Osteoblast (primary cell): ENCODE measurements around the gene SLC25A25. TPM values are rescaled to one million over a fixed set of nuclear protein-coding genes. Genes with fewer than 3 reads are reported as not detected.

Experiments used
- DNase-seq: peaks from one replicate; pipeline ENCODE4 v3.0.0; 2011; ENCODE audit warnings: low spot score, mixed read lengths; ENCODE audit not compliant: insufficient read length; ENCODE audit errors: missing footprints
- H2AFZ ChIP-seq: 2 replicates; pipeline ENCODE4 v1.6.0; 2011; ENCODE audit warnings: mild to moderate bottlenecking, low read length
- H3K27ac ChIP-seq: 2 replicates; pipeline ENCODE4 v1.5.1; 2011; ENCODE audit warnings: mild to moderate bottlenecking, low read depth, low read length, moderate library complexity
- H3K27me3 ChIP-seq: 2 replicates; pipeline ENCODE4 v1.6.0; 2012; ENCODE audit warnings: mild to moderate bottlenecking, control low read depth, inconsistent platforms, low read length, moderate library complexity; ENCODE audit not compliant: insufficient read depth
- H3K36me3 ChIP-seq: 2 replicates; pipeline ENCODE4 v1.5.1; 2011; ENCODE audit warnings: mild to moderate bottlenecking, low read length, control low read depth, moderate library complexity; ENCODE audit not compliant: insufficient read depth
- H3K4me1 ChIP-seq: 2 replicates; pipeline ENCODE4 v1.5.1; 2011; ENCODE audit warnings: mild to moderate bottlenecking, low read length, control low read depth, moderate library complexity; ENCODE audit not compliant: insufficient read depth
- H3K4me2 ChIP-seq: 2 replicates; pipeline ENCODE4 v1.6.0; 2011; ENCODE audit warnings: mild to moderate bottlenecking, low read length; ENCODE audit not compliant: insufficient read depth
- H3K4me3 ChIP-seq: fragments of 200-600 bp; sonication (generic); 3 replicates; pipeline ENCODE4 v1.5.1; 2012; ENCODE audit warnings: mild to moderate bottlenecking, low read length, inconsistent platforms; ENCODE audit not compliant: insufficient read depth
- H3K79me2 ChIP-seq: 2 replicates; pipeline ENCODE4 v1.6.0; 2012; ENCODE audit warnings: mild to moderate bottlenecking, low read length, control low read depth, inconsistent platforms; ENCODE audit not compliant: insufficient read depth
- H3K9me3 ChIP-seq: 2 replicates; pipeline ENCODE4 v1.5.1; 2011; ENCODE audit warnings: low read depth, low read length, control low read depth
- H4K20me1 ChIP-seq: 2 replicates; pipeline ENCODE4 v1.6.0; 2012; ENCODE audit warnings: mild to moderate bottlenecking, low read length, control low read depth; ENCODE audit not compliant: insufficient read depth
- CTCF ChIP-seq: IDR thresholded peaks from 2 replicates; pipeline ENCODE4 v1.5.1; 2011; ENCODE audit warnings: mild to moderate bottlenecking, low read depth, low read length, moderate library complexity; ENCODE audit errors: extremely low read depth
- total RNA-seq: library from RNA; depleted of rRNA; stranded (reverse); fragments of >200 nt; gene quantifications from 2 replicates; pipeline ENCODE4 v1.2.3, GENCODE V29; 2012

Gene SLC25A25
- total RNA-seq, 1 donor, result 13.4 TPM

GRCh38 chr9:128057724-128058409 lies 10.2 kb upstream of the SLC25A25 start:
- H3K79me2 ChIP-seq, result no peaks in the 10 kb centered on the region
- peaks cover 12% of the 10 kb centered on the region for H3K36me3 ChIP-seq
- H3K4me3 ChIP-seq, result no peak overlapping the region
- DNase-seq, result no peak
- no peak overlapping the region for H2AFZ ChIP-seq
- no peak for TF ChIP-seq CTCF
- no peaks in the 10 kb centered on the region for H3K4me1 ChIP-seq
- H3K27me3 ChIP-seq, result no peaks in the 10 kb centered on the region
- H3K4me2 ChIP-seq, result no peak overlapping the region
- H4K20me1 ChIP-seq, result no peaks in the 10 kb centered on the region
- H3K9me3 ChIP-seq, result no peaks in the 10 kb centered on the region
- H3K27ac ChIP-seq, result no peak overlapping the region

GRCh38 chr9:128059365-128059983 lies 8.6 kb upstream of the SLC25A25 start:
- Histone ChIP-seq H3K9me3 (no peaks in the 10 kb centered on the region), H3K79me2 (peaks cover 3% of the 10 kb centered on the region), H4K20me1 (no peaks in the 10 kb centered on the region), H3K4me2 (no peak overlapping the region), H2AFZ (no peak overlapping the region), H3K4me1 (no peaks in the 10 kb centered on the region), H3K36me3 (peaks cover 18% of the 10 kb centered on the region), H3K4me3 (no peak overlapping the region), H3K27me3 (no peaks in the 10 kb centered on the region), H3K27ac (no peak overlapping the region)
- no peak for DNase-seq
- no peak for TF ChIP-seq CTCF

GRCh38 chr9:128061275-128061960 lies 6.6 kb upstream of the SLC25A25 start:
- Histone ChIP-seq H3K4me2 (no peak overlapping the region), H4K20me1 (no peaks in the 10 kb centered on the region), H3K27ac (no peak overlapping the region), H3K9me3 (no peaks in the 10 kb centered on the region), H3K4me1 (peaks cover 12% of the 10 kb centered on the region), H2AFZ (no peak overlapping the region), H3K36me3 (peaks cover 18% of the 10 kb centered on the region), H3K27me3 (no peaks in the 10 kb centered on the region), H3K4me3 (no peak overlapping the region), H3K79me2 (peaks cover 15% of the 10 kb centered on the region)
- no peak for TF ChIP-seq CTCF
- DNase-seq, result no peak

- TF ChIP-seq CTCF, result no peak
- H3K4me2 ChIP-seq, result no peak overlapping the region
- no peak for DNase-seq
Measured at GRCh38 chr9:128062279-128062678, 5.8 kb upstream of the SLC25A25 start.

More at GRCh38 chr9:128062279-128062678, 5.8 kb upstream of the SLC25A25 start:
- peaks cover 21% of the 10 kb centered on the region for H3K79me2 ChIP-seq
- H2AFZ ChIP-seq, result no peak overlapping the region
- H3K4me1 ChIP-seq, result peaks cover 17% of the 10 kb centered on the region
- H3K27ac ChIP-seq, result no peak overlapping the region
- H3K9me3 ChIP-seq, result no peaks in the 10 kb centered on the region
- no peak overlapping the region for H3K4me3 ChIP-seq
- H3K27me3 ChIP-seq, result no peaks in the 10 kb centered on the region
- peaks cover 18% of the 10 kb centered on the region for H3K36me3 ChIP-seq
- H4K20me1 ChIP-seq, result no peaks in the 10 kb centered on the region
